ENCODE measurements around the gene CPA5. TPM values are rescaled to one million over a fixed set of nuclear protein-coding genes. Genes with fewer than 3 reads are reported as not detected.
A peak's percentile ranks its signal among the peaks of the same experiment; 100 is the strongest.

CPA5 gene
- total RNA-seq, 1 donor from 2014 or later = not detected

DNA sequence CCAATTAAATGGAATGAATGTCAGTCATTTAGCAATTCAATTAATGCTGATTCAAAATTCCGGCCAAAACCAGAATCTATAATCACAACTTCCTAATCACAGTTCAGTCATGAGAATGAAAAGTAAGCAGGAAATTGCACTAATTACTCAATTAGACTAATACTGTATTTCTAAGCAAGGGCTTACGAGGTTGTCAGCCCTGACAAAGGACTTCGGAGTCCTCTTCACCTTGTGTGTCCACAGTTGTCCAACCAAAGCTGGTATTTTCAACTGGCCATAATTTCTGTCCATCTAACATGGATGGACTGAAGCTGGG lies 53.1 kb downstream of the CPA5 start:
- no peaks in the 10 kb centered on the region for H3K9me3 ChIP-seq
- TF ChIP-seq, protein P1, sequence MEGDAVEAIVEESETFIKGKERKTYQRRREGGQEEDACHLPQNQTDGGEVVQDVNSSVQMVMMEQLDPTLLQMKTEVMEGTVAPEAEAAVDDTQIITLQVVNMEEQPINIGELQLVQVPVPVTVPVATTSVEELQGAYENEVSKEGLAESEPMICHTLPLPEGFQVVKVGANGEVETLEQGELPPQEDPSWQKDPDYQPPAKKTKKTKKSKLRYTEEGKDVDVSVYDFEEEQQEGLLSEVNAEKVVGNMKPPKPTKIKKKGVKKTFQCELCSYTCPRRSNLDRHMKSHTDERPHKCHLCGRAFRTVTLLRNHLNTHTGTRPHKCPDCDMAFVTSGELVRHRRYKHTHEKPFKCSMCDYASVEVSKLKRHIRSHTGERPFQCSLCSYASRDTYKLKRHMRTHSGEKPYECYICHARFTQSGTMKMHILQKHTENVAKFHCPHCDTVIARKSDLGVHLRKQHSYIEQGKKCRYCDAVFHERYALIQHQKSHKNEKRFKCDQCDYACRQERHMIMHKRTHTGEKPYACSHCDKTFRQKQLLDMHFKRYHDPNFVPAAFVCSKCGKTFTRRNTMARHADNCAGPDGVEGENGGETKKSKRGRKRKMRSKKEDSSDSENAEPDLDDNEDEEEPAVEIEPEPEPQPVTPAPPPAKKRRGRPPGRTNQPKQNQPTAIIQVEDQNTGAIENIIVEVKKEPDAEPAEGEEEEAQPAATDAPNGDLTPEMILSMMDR (IDR thresholded peaks at IDR 0.05) = no peak
- intact Hi-C loops (cut with DNase I) = no loop called here

DNA sequence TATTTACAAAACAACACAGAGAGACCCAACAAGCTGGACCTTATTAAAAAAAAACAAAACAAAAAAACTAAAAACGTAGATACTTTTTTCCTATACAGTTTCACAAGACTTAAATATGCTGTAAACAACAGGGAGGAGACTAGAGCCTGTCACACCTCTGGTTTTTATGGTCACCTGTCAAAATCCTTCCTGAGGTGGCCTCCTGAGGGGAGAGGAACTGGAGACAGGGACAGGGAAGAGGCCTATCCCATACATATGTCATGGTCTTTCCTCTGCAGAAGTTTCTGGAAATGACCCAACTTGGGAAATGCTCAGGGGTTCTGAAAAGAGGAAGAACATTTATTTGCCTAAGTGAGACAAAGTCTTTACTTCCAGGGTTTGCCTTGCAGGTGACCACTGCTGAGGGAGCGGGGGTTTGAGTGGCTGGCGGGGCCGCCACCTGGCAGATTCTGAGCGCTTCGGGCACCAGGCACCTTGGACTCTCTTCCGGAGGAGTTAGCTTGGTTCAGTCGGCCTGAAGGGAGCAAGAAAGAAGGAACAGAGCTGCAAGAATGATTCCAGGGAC lies 54.0 kb downstream of the CPA5 start:
- H3K27ac ChIP-seq = no peak overlapping the region
- ATAC-seq = no peak
- no peak overlapping the region for H3K4me3 ChIP-seq
- TF ChIP-seq, protein P1 (IDR thresholded peaks at IDR 0.05) = no peak
- intact Hi-C loops (cut with DNase I) = no loop called here
- no peak for DNase-seq
- H3K4me1 ChIP-seq = peaks cover 17% of the 10 kb centered on the region
- no peaks in the 10 kb centered on the region for H3K27me3 ChIP-seq (ENCODE audit: low read depth)
- peaks cover 4% of the 10 kb centered on the region for H3K36me3 ChIP-seq
- H3K9me3 ChIP-seq = no peaks in the 10 kb centered on the region

More for the DNA sequence above, 53.1 kb downstream of the CPA5 start:
- DNase-seq = no peak
- no peak overlapping the region for H3K4me3 ChIP-seq
- H3K4me1 ChIP-seq = peaks cover 17% of the 10 kb centered on the region
- ATAC-seq = no peak
- H3K27me3 ChIP-seq (ENCODE audit: low read depth) = no peaks in the 10 kb centered on the region
- H3K27ac ChIP-seq = no peak overlapping the region
- peaks cover 4% of the 10 kb centered on the region for H3K36me3 ChIP-seq

DNA sequence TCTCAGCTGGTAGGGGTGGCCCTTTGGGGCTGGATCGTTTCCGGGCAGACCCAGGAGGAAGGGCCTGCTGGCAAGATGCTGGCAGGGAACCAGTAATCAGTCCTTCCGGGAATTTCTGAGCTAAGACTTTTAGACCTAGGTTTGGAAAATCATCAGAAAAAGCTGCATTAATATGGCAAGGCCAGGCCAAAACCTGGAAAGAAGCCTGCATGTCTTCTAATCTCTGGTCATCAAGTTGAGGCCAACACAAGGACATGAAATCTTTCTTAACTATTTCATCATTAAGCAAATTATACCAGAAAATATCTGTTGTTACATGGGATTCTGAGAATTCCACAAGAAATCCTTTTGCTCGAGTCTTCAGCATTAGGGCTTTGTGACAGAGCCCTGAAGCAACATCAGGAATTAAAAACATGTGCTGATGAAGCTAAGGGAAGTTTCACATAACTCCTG lies 55.5 kb downstream of the CPA5 start:
- ATAC-seq (peak in 1 of 2 donors; percentile 30), DNase-seq (no peak)
- no peaks in the 10 kb centered on the region for H3K9me3 ChIP-seq
- no peak overlapping the region for H3K4me3 ChIP-seq
- intact Hi-C loops (cut with DNase I) = no loop called here
- TF ChIP-seq, protein P1 (IDR thresholded peaks at IDR 0.05) = no peak
- H3K27me3 ChIP-seq (ENCODE audit: low read depth) = no peaks in the 10 kb centered on the region
- peaks cover 17% of the 10 kb centered on the region for H3K4me1 ChIP-seq
- peaks cover 9% of the 10 kb centered on the region for H3K36me3 ChIP-seq
- H3K27ac ChIP-seq = peak overlapping the region; percentile 43

- TF ChIP-seq, protein P1 (IDR thresholded peaks at IDR 0.05) = no peak
- peaks cover 9% of the 10 kb centered on the region for H3K36me3 ChIP-seq
- H3K4me3 ChIP-seq = no peak overlapping the region
- H3K27me3 ChIP-seq (ENCODE audit: low read depth) = no peaks in the 10 kb centered on the region
- DNase-seq = no peak
- intact Hi-C loops (cut with DNase I) = no loop called here
- peaks cover 17% of the 10 kb centered on the region for H3K4me1 ChIP-seq
- no peaks in the 10 kb centered on the region for H3K9me3 ChIP-seq
- peak overlapping the region; percentile 43 for H3K27ac ChIP-seq
- no peak for ATAC-seq
Measured at GRCh38 chr7:130401101-130401500, 56.5 kb downstream of the CPA5 start.

- H3K36me3 ChIP-seq = peaks cover 9% of the 10 kb centered on the region
- ATAC-seq (no peak), DNase-seq (no peak)
- intact Hi-C loops (cut with DNase I) = no loop called here
- H3K4me1 ChIP-seq = peaks cover 17% of the 10 kb centered on the region
- no peaks in the 10 kb centered on the region for H3K27me3 ChIP-seq (ENCODE audit: low read depth)
- TF ChIP-seq, protein P1 (IDR thresholded peaks at IDR 0.05) = no peak
- no peaks in the 10 kb centered on the region for H3K9me3 ChIP-seq
- H3K27ac ChIP-seq = no peak overlapping the region
- no peak overlapping the region for H3K4me3 ChIP-seq
Measured at GRCh38 chr7:130401578-130401977, 57.0 kb downstream of the CPA5 start.

All from lower lobe of right lung (tissue), 2 donors.